Keratinocyte (primary cell): ENCODE measurements around the gene CKMT2. TPM values are rescaled to one million over a fixed set of nuclear protein-coding genes. Genes with fewer than 3 reads are reported as not detected.

Experiments
- DNase-seq: peaks from one replicate; pipeline ENCODE4 v3.0.0-alpha.2; 2011; ENCODE audit warnings: low read depth, missing footprints, low spot score
- FAIRE-seq: peaks from 2 replicates; lab custom pipeline; 2011; peaks lifted over from hg19 to GRCh38; lab: Jason Lieb, UNC
- H2AFZ ChIP-seq: 2 replicates; pipeline ENCODE4 v1.6.0; 2012; ENCODE audit warnings: low read length, control low read depth, inconsistent platforms; ENCODE audit not compliant: control insufficient read depth
- H3K27ac ChIP-seq: 2 replicates; pipeline ENCODE4 v1.5.1; 2011; ENCODE audit warnings: low read length; ENCODE audit not compliant: control insufficient read depth, insufficient read depth
- H3K27me3 ChIP-seq: 3 replicates; pipeline ENCODE4 v1.6.0; 2011; ENCODE audit warnings: low read length; ENCODE audit not compliant: control insufficient read depth, insufficient read depth; ENCODE audit errors: extremely low read depth
- H3K36me3 ChIP-seq, 2 experiments: 2 replicates in 1 of 2; 3 replicates in 1 of 2; pipeline ENCODE4 v1.5.1; 2011; ENCODE audit warnings: low read length in 2 of 2, mild to moderate bottlenecking in 1 of 2; ENCODE audit not compliant: control insufficient read depth in 2 of 2, insufficient read depth in 2 of 2; ENCODE audit errors: extremely low read depth in 1 of 2
- H3K4me1 ChIP-seq: 3 replicates; pipeline ENCODE4 v1.5.1; 2011; ENCODE audit warnings: low read length; ENCODE audit not compliant: control insufficient read depth, insufficient read depth; ENCODE audit errors: extremely low read depth
- H3K4me2 ChIP-seq: 3 replicates; pipeline ENCODE4 v1.6.0; 2011; ENCODE audit warnings: low read depth, low read length; ENCODE audit not compliant: control insufficient read depth, insufficient read depth; ENCODE audit errors: extremely low read depth
- H3K4me3 ChIP-seq, 3 experiments: fragments of 200-600 bp in 1 of 3; sonication (generic) in 1 of 3; 2 replicates in 2 of 3; 3 replicates in 1 of 3; pipeline ENCODE4 v1.5.1; 2011 to 2016; ENCODE audit warnings: low read length in 3 of 3, mild to moderate bottlenecking in 3 of 3, control low read depth in 2 of 3, inconsistent platforms in 1 of 3, low read depth in 1 of 3, mixed read lengths in 1 of 3, mixed run types in 1 of 3, moderate library complexity in 1 of 3; ENCODE audit not compliant: control insufficient read depth in 2 of 3, insufficient read depth in 2 of 3; ENCODE audit errors: extremely low read depth in 1 of 3
- H3K79me2 ChIP-seq: 2 replicates; pipeline ENCODE4 v1.6.0; 2012; ENCODE audit warnings: low read length; ENCODE audit not compliant: control insufficient read depth, insufficient read depth
- H3K9ac ChIP-seq: 3 replicates; pipeline ENCODE4 v1.6.0; 2011; ENCODE audit warnings: low read length; ENCODE audit not compliant: control insufficient read depth, insufficient read depth; ENCODE audit errors: extremely low read depth
- H3K9me1 ChIP-seq: 3 replicates; pipeline ENCODE4 v1.6.0; 2011; ENCODE audit warnings: low read length; ENCODE audit not compliant: control insufficient read depth, insufficient read depth; ENCODE audit errors: extremely low read depth
- H3K9me3 ChIP-seq: 2 replicates; pipeline ENCODE4 v1.5.1; 2012; ENCODE audit warnings: low read depth, low read length; ENCODE audit not compliant: control insufficient read depth
- H4K20me1 ChIP-seq: 3 replicates; pipeline ENCODE4 v1.6.0; 2011; ENCODE audit warnings: low read length; ENCODE audit not compliant: control insufficient read depth, insufficient read depth; ENCODE audit errors: extremely low read depth
- CTCF ChIP-seq, 3 experiments: IDR thresholded peaks in 1 of 3; conservative IDR thresholded peaks in 1 of 3; optimal IDR thresholded peaks in 1 of 3; 2 replicates in 2 of 3; 3 replicates in 1 of 3; pipeline versions ENCODE3 to v1.5.1; 2011; ENCODE audit warnings: low read length in 3 of 3, mild to moderate bottlenecking in 3 of 3, moderate library complexity in 2 of 3, control low read depth in 1 of 3, inconsistent platforms in 1 of 3; ENCODE audit not compliant: insufficient read depth in 2 of 3; ENCODE audit errors: extremely low read depth in 1 of 3
- EZH2 ChIP-seq: IDR thresholded peaks from one replicate; pipeline ENCODE4 v1.6.1; 2012; ENCODE audit warnings: inconsistent platforms, mild to moderate bottlenecking, low read length, moderate library complexity
- dilution Hi-C: fragments of 300-500 bp; cut with MboI; formaldehyde crosslinking; loops from one replicate; pipeline ENCODE4 v1.7.0; 2020; ENCODE audit warnings: low sequenced_read_pairs; ENCODE audit not compliant: extremely low pct_ligation_motif_present
- polyA plus RNA-seq, 5 experiments: library from polyadenylated mRNA; depleted of rRNA in 3 of 5; stranded (reverse) in 3 of 5; stranded (forward) in 1 of 5; unstranded in 1 of 5; fragments of >200 nt; gene quantifications; 1 replicate in 1 of 5; 2 replicates in 3 of 5; 3 replicates in 1 of 5; pipeline versions ENCODE4 v1.2.1 to v1.2.3, GENCODE V29; 2011 to 2012; ENCODE audit warnings: missing spikeins in 2 of 5, low read depth in 1 of 5, low replicate concordance in 1 of 5

CKMT2 gene
- polyA plus RNA-seq, 1 donor (not counting 4 experiments of a cell fraction or from before 2014, with no cell fraction given): not detected

DNA sequence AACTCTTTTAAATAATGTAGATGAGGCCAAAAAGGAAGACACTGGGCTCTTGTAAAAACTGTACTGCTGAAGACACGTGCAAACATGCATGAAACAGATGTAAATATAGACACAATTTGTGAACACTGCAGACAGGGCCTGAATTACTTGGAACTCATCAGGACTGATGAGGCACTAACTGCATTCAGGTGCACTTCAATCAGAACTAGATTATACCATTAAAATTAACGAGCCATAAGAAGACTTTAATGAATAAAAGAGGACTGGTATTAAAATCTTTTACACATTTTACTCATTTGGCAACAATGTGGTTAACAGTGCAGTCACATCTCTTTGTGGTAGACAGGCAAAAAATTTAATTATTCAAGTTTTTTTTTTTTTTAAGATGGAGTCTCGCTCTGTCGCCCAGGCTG, 54.9 kb downstream of the CKMT2 start:
- FAIRE-seq: no peak

DNA sequence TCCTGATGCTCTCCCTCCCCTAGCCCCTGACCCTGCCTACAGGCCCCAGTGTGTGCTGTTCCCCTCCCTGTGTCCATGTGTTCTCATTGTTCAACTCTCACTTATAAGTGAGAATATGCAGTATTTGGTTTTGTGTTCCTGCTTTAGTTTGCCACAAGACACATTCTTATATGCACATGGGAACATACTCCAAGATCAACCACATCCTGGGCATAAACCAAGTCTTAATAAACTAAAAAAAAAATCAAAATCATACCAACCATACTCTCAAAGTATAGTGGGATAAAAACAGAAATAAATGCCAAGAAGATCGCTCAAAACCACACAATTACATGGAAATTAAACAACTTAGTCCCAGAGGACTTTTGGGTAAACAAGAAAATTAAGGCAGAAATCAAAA, 57.0 kb downstream of the CKMT2 start:
- Histone ChIP-seq H3K4me1 (peaks cover 11% of the 10 kb centered on the region), H3K4me3 (no peak overlapping the region), H3K79me2 (peaks cover 21% of the 10 kb centered on the region), H3K27ac (no peak overlapping the region), H3K4me2 (no peak overlapping the region), H3K36me3 (no peaks in the 10 kb centered on the region), H2AFZ (no peak overlapping the region), H3K9me1 (no peaks in the 10 kb centered on the region), H4K20me1 (no peaks in the 10 kb centered on the region), H3K9me3 (no peaks in the 10 kb centered on the region), H3K27me3 (no peaks in the 10 kb centered on the region), H3K9ac (no peak overlapping the region)
- FAIRE-seq (no peak), DNase-seq (no peak)
- TF ChIP-seq EZH2: no peak
- no peak for TF ChIP-seq CTCF (optimal IDR thresholded peaks at IDR 0.05 in 1 of 3, IDR thresholded peaks at IDR 0.05 in 1 of 3, conservative IDR thresholded peaks at IDR 0.05 in 1 of 3; ENCODE audit: extremely low read depth in 1 of 3, insufficient read depth in 2 of 3, low read length in 3 of 3)
- dilution Hi-C loops: no loop called here

More for the DNA sequence above, 54.9 kb downstream of the CKMT2 start:
- Histone ChIP-seq H3K36me3 (no peaks in the 10 kb centered on the region), H3K79me2 (peaks cover 10% of the 10 kb centered on the region), H3K4me1 (peaks cover 16% of the 10 kb centered on the region), H3K9ac (no peak overlapping the region), H3K4me3 (no peak overlapping the region), H3K9me1 (no peaks in the 10 kb centered on the region), H3K9me3 (no peaks in the 10 kb centered on the region), H4K20me1 (no peaks in the 10 kb centered on the region), H3K27me3 (no peaks in the 10 kb centered on the region), H2AFZ (no peak overlapping the region), H3K4me2 (no peak overlapping the region), H3K27ac (no peak overlapping the region)
- TF ChIP-seq EZH2: no peak
- TF ChIP-seq CTCF (optimal IDR thresholded peaks at IDR 0.05 in 1 of 3, IDR thresholded peaks at IDR 0.05 in 1 of 3, conservative IDR thresholded peaks at IDR 0.05 in 1 of 3; ENCODE audit: extremely low read depth in 1 of 3, insufficient read depth in 2 of 3, low read length in 3 of 3): no peak
- dilution Hi-C loops: no loop called here
- no peak for DNase-seq
